Pons (tissue), 1 donor: Measurements from ENCODE around the gene DBF4.
"Not testable (repeated sequence)": the region's sequence is repeated elsewhere in the genome, so short reads cannot be mapped to it uniquely, and the experiment has no call there.

Experiments used
- DNase-seq: peaks from one replicate; pipeline ENCODE4 v3.0.0-alpha.2; 2016; ENCODE audit warnings: low spot score

The DBF4 gene

GRCh38 chr7:87882151-87882937 is 6.1 kb downstream of the DBF4 start:
- no peak for DNase-seq

- no peak for DNase-seq
Observed at GRCh38 chr7:87885018-87885417, 8.7 kb downstream of the DBF4 start.

- peak; percentile 60 for DNase-seq
Observed at GRCh38 chr7:87886875-87887274, 10.6 kb downstream of the DBF4 start.

- no peak for DNase-seq
Observed at GRCh38 chr7:87895363-87895762, 19.1 kb downstream of the DBF4 start.

- DNase-seq: no peak
Observed at GRCh38 chr7:87899255-87899654, 23.0 kb downstream of the DBF4 start.

- DNase-seq: not testable (repeated sequence)
Observed at GRCh38 chr7:87907136-87907906, 31.0 kb downstream of the DBF4 start.

GRCh38 chr7:87908814-87909213 is 32.5 kb downstream of the DBF4 start:
- not testable (repeated sequence) for DNase-seq

- no peak for DNase-seq
Observed at GRCh38 chr7:87912121-87912520, 35.8 kb downstream of the DBF4 start.

GRCh38 chr7:87918740-87919139 is 42.4 kb downstream of the DBF4 start:
- DNase-seq: no peak

GRCh38 chr7:87919875-87920274 is 43.6 kb downstream of the DBF4 start:
- DNase-seq: no peak

GRCh38 chr7:87920578-87920977 is 44.3 kb downstream of the DBF4 start:
- DNase-seq: no peak

- not testable (repeated sequence) for DNase-seq
Observed at GRCh38 chr7:87922759-87923395, 46.6 kb downstream of the DBF4 start.

- no peak for DNase-seq
Observed at GRCh38 chr7:87926581-87927461, 50.5 kb downstream of the DBF4 start.

- no peak for DNase-seq
Observed at GRCh38 chr7:87933605-87933952, 57.3 kb downstream of the DBF4 start.

- DNase-seq: peak; percentile 97
Observed at GRCh38 chr7:87933953-87934698, 57.8 kb downstream of the DBF4 start, which contains the start of gene ADAM22. ADAM22 (plus strand) TSS chr7:87934251; CDS start chr7:87934466, 215 bp downstream.

GRCh38 chr7:87934699-87935383 is 58.5 kb downstream of the DBF4 start:
- peak; percentile 42 for DNase-seq

GRCh38 chr7:87935384-87935706 is 59.1 kb downstream of the DBF4 start:
- peak; percentile 19 for DNase-seq

GRCh38 chr7:87941138-87941537 is 64.8 kb downstream of the DBF4 start:
- no peak for DNase-seq

GRCh38 chr7:87944547-87944946 is 68.3 kb downstream of the DBF4 start:
- DNase-seq: no peak

- not testable (repeated sequence) for DNase-seq
Observed at GRCh38 chr7:87945926-87946325, 69.6 kb downstream of the DBF4 start.

GRCh38 chr7:87948371-87948770 is 72.1 kb downstream of the DBF4 start:
- no peak for DNase-seq
